ENCODE results near the gene BCAR3.

- TF ChIP-seq POLR2A (IDR thresholded peaks at IDR 0.05; ENCODE audit: low read depth, low read length) (no peak), TAF1 (IDR thresholded peaks at IDR 0.05; ENCODE audit: borderline replicate concordance, low read depth, low read length) (no peak)
These were observed 89.1 kb downstream of the BCAR3 start for GRCh38 chr1:93592551-93592949.

Measured in GM12892 (cell line).